ENCODE results near the gene WDFY1.

- TF ChIP-seq POLR2AphosphoS5 (IDR thresholded peaks at IDR 0.05; ENCODE audit: low read depth, low read length) (no peak), POLR2A (IDR thresholded peaks at IDR 0.05; ENCODE audit: borderline replicate concordance, extremely low read depth, insufficient read depth, insufficient read length) (no peak), CTCF (IDR thresholded peaks at IDR 0.05 in 2 of 3, conservative IDR thresholded peaks at IDR 0.05 in 1 of 3; ENCODE audit: borderline replicate concordance in 1 of 3, insufficient read depth in 1 of 3, low read depth in 2 of 3, low read length in 2 of 3) (no peak), REST (IDR thresholded peaks at IDR 0.05; ENCODE audit: low read depth) (no peak), RAD21 (IDR thresholded peaks at IDR 0.05; ENCODE audit: low read depth) (no peak), JUND (IDR thresholded peaks at IDR 0.05) (no peak), YY1 (IDR thresholded peaks at IDR 0.05; ENCODE audit: extremely low read depth, insufficient replicate concordance, low read depth, low read length) (no peak), TCF7L2 (IDR thresholded peaks at IDR 0.05; ENCODE audit: borderline replicate concordance, extremely low read depth, insufficient read depth, insufficient read length) (no peak), FOSL1 (IDR thresholded peaks at IDR 0.05; ENCODE audit: low read depth) (no peak)
Observed at GRCh38 chr2:223852281-223852795, 92.8 kb downstream of the WDFY1 start.

All from HCT116 (cell line).